ENCODE results near the gene MUC7.
A peak's percentile ranks its signal among the peaks of the same experiment; 100 is the strongest.

MUC7 gene

GRCh38 chr4:70504733-70505132 lies 32.7 kb downstream of the MUC7 start:
- peaks cover 6% of the 10 kb centered on the region for H3K4me1 ChIP-seq (ENCODE audit: low read depth, poor library complexity, severe bottlenecking)
- no peaks in the 10 kb centered on the region for H3K27me3 ChIP-seq (ENCODE audit: insufficient read depth, low read depth)
- H3K27ac ChIP-seq, result no peak overlapping the region
- TF ChIP-seq CTCF (conservative IDR thresholded peaks at IDR 0.05; ENCODE audit: low read depth, low read length), result no peak
- no peak overlapping the region for H3K4me3 ChIP-seq (IDR thresholded peaks at IDR 0.05; ENCODE audit: insufficient read depth, low read depth, low read length)
- no peak overlapping the region for H3K4me2 ChIP-seq
- H3K9ac ChIP-seq, result no peak overlapping the region
- H3K36me3 ChIP-seq (ENCODE audit: insufficient read depth), result no peaks in the 10 kb centered on the region
- H4K20me1 ChIP-seq (ENCODE audit: insufficient read depth), result no peaks in the 10 kb centered on the region
- H3K79me2 ChIP-seq (ENCODE audit: insufficient read depth, low read depth), result no peaks in the 10 kb centered on the region
- no peak overlapping the region for H2AFZ ChIP-seq (ENCODE audit: low read depth)

GRCh38 chr4:70505151-70505748 lies 33.3 kb downstream of the MUC7 start:
- Histone ChIP-seq H3K36me3 (ENCODE audit: insufficient read depth) (no peaks in the 10 kb centered on the region), H2AFZ (ENCODE audit: low read depth) (no peak overlapping the region), H3K27me3 (ENCODE audit: insufficient read depth, low read depth) (no peaks in the 10 kb centered on the region), H4K20me1 (ENCODE audit: insufficient read depth) (no peaks in the 10 kb centered on the region), H3K4me2 (no peak overlapping the region), H3K79me2 (ENCODE audit: insufficient read depth, low read depth) (no peaks in the 10 kb centered on the region), H3K4me1 (ENCODE audit: low read depth, poor library complexity, severe bottlenecking) (peaks cover 6% of the 10 kb centered on the region), H3K4me3 (IDR thresholded peaks at IDR 0.05; ENCODE audit: insufficient read depth, low read depth, low read length) (no peak overlapping the region), H3K9ac (no peak overlapping the region), H3K27ac (no peak overlapping the region)
- peak; percentile 99 for TF ChIP-seq CTCF (conservative IDR thresholded peaks at IDR 0.05; ENCODE audit: low read depth, low read length)

- TF ChIP-seq CTCF (conservative IDR thresholded peaks at IDR 0.05; ENCODE audit: low read depth, low read length), result no peak
- H2AFZ ChIP-seq (ENCODE audit: low read depth), result no peak overlapping the region
- no peak overlapping the region for H3K27ac ChIP-seq
- no peaks in the 10 kb centered on the region for H4K20me1 ChIP-seq (ENCODE audit: insufficient read depth)
- no peak overlapping the region for H3K4me3 ChIP-seq (IDR thresholded peaks at IDR 0.05; ENCODE audit: insufficient read depth, low read depth, low read length)
- no peak overlapping the region for H3K4me2 ChIP-seq
- H3K4me1 ChIP-seq (ENCODE audit: low read depth, poor library complexity, severe bottlenecking), result peaks cover 6% of the 10 kb centered on the region
- no peaks in the 10 kb centered on the region for H3K79me2 ChIP-seq (ENCODE audit: insufficient read depth, low read depth)
- no peaks in the 10 kb centered on the region for H3K27me3 ChIP-seq (ENCODE audit: insufficient read depth, low read depth)
- no peaks in the 10 kb centered on the region for H3K36me3 ChIP-seq (ENCODE audit: insufficient read depth)
- H3K9ac ChIP-seq, result no peak overlapping the region
Measured at GRCh38 chr4:70508801-70509200, 36.8 kb downstream of the MUC7 start.

- H4K20me1 ChIP-seq (ENCODE audit: insufficient read depth), result no peaks in the 10 kb centered on the region
- H3K4me3 ChIP-seq (IDR thresholded peaks at IDR 0.05; ENCODE audit: insufficient read depth, low read depth, low read length), result no peak overlapping the region
- no peak overlapping the region for H3K9ac ChIP-seq
- no peaks in the 10 kb centered on the region for H3K4me1 ChIP-seq (ENCODE audit: low read depth, poor library complexity, severe bottlenecking)
- H3K4me2 ChIP-seq, result no peak overlapping the region
- TF ChIP-seq CTCF (conservative IDR thresholded peaks at IDR 0.05; ENCODE audit: low read depth, low read length), result no peak
- H3K27me3 ChIP-seq (ENCODE audit: insufficient read depth, low read depth), result no peaks in the 10 kb centered on the region
- no peak overlapping the region for H2AFZ ChIP-seq (ENCODE audit: low read depth)
- no peak overlapping the region for H3K27ac ChIP-seq
- no peaks in the 10 kb centered on the region for H3K79me2 ChIP-seq (ENCODE audit: insufficient read depth, low read depth)
- H3K36me3 ChIP-seq (ENCODE audit: insufficient read depth), result no peaks in the 10 kb centered on the region
Measured at GRCh38 chr4:70511365-70511764, 39.4 kb downstream of the MUC7 start.

Data from KMS-11 (cell line).